Upper lobe of left lung (tissue), 6 donors: Measurements from ENCODE around the gene GRPR. TPM values are rescaled to one million over a fixed set of nuclear protein-coding genes. Genes with fewer than 3 reads are reported as not detected.

ENCODE experiments used
- ATAC-seq, 2 donors: fragments of 200-7000 bp; cut with Tn5 transposase; one replicate each; pipeline ENCODE4 v1.9.1; 2022; ENCODE audit warnings: mild to moderate bottlenecking in 2 of 2, moderate library complexity in 2 of 2; ENCODE audit not compliant: low FRiP score in 2 of 2
- DNase-seq, 2 donors: peaks; one replicate each; pipeline ENCODE4 v3.0.0-alpha.2; 2019 to 2020
- H3K27ac ChIP-seq, 4 donors: fragments of 200-600 bp; sonication (generic); one replicate each; pipeline ENCODE4 v1.5.1; 2016 to 2019
- H3K27me3 ChIP-seq, 4 donors: fragments of 200-600 bp; sonication (generic); one replicate each; pipeline ENCODE4 v1.5.1; 2017 to 2019
- H3K36me3 ChIP-seq, 4 donors: fragments of 200-600 bp; sonication (generic); one replicate each; pipeline ENCODE4 v1.5.1; 2016 to 2019
- H3K4me1 ChIP-seq, 4 donors: fragments of 200-600 bp; sonication (generic); one replicate each; pipeline ENCODE4 v1.5.1; 2018 to 2019
- H3K4me3 ChIP-seq, 4 donors: fragments of 200-600 bp; sonication (generic); one replicate each; pipeline ENCODE4 v1.5.1; 2017 to 2019; ENCODE audit warnings: mild to moderate bottlenecking in 2 of 4, moderate library complexity in 1 of 4
- H3K9me3 ChIP-seq, 4 donors: fragments of 200-600 bp; sonication (generic); one replicate each; pipeline ENCODE4 v1.5.1; 2018 to 2019
- CTCF ChIP-seq, 6 experiments: fragments of 450-650 bp in 4 of 6; fragments of 200-600 bp in 2 of 6; sonication (generic) in 2 of 6; IDR thresholded peaks; one replicate each; pipeline ENCODE4 v1.5.1; 2016 to 2019; ENCODE audit warnings: antibody characterized with exemption in 6 of 6
- EP300 ChIP-seq, 4 donors: sonication (generic); formaldehyde crosslinking; IDR thresholded peaks; one replicate each; pipeline ENCODE4 v1.5.1; 2017; ENCODE audit warnings: antibody characterized with exemption in 4 of 4, control low read depth in 2 of 4
- POLR2A ChIP-seq, 4 donors: fragments of 450-650 bp; IDR thresholded peaks; one replicate each; pipeline ENCODE4 v1.5.1; 2016 to 2017; ENCODE audit warnings: antibody characterized with exemption in 4 of 4, mild to moderate bottlenecking in 2 of 4
- POLR2AphosphoS5 ChIP-seq, 2 donors: sonication (generic); formaldehyde crosslinking; IDR thresholded peaks; one replicate each; pipeline ENCODE4 v1.5.1; 2017; ENCODE audit warnings: antibody characterized with exemption in 2 of 2
- WGBS, 2 donors: methylation state at CpG; one replicate each; pipeline ENCODE4 v1.1.5; 2017 to 2018; 5-methylcytosine and 5-hydroxymethylcytosine counted together
- total RNA-seq, 6 donors: library from RNA; depleted of rRNA in 4 of 6; stranded (reverse); fragments of >200 nt in 4 of 6; gene quantifications; one replicate each; pipeline versions ENCODE4 v1.1.0 to v1.2.1, GENCODE V29; 2016 to 2021
- donor health status: DM: no; HTN: no; CAD: no; lungs with moderate emphysema.
- donor health status: DM: no; HTN: yes; CAD: no; lungs with severe emphysema.

GRPR gene
- under 1 TPM in 3 of 6 donors, not detected in 3; 0.20 to 0.43 (median 0.39) TPM for total RNA-seq

GRCh38 chrX:16123222-16123786 is at the start of gene GRPR:
Gene GRPR (plus strand): TSS chrX:16123565. CDS start chrX:16123954, 389 bp downstream.
- Histone ChIP-seq H3K27ac (no peak within 1 kb of the TSS), H3K36me3 (no peaks in the 10 kb centered on the region), H3K27me3 (no peaks in the 10 kb centered on the region), H3K4me3 (no peak within 1 kb of the TSS), H3K9me3 (peaks cover 0 to 12% (median 0%) of the 10 kb centered on the region in 4 donors), H3K4me1 (no peaks in the 10 kb centered on the region)
- ATAC-seq, result peak; percentile 82 to 85
- DNase-seq, result peak in 1 of 2 donors; percentile 77
- WGBS, 2 donors, result 0 to 3% methylated on average over 1 to 6 of the region's 6 CpGs
- TF ChIP-seq CTCF (IDR thresholded peaks at IDR 0.05) (peak in 5 of 6 experiments; percentile 46 to 68 (median 61)), POLR2A (IDR thresholded peaks at IDR 0.05) (no peak), EP300 (IDR thresholded peaks at IDR 0.05) (no peak)

GRCh38 chrX:16075087-16075486 is 48.3 kb upstream of the GRPR start:
- WGBS, 2 donors, result 53 to 77% methylated on average over 1 of the region's 1 CpG
- no peaks in the 10 kb centered on the region for H3K4me1 ChIP-seq
- H3K4me3 ChIP-seq, result no peak overlapping the region
- ATAC-seq (no peak), DNase-seq (no peak)
- TF ChIP-seq EP300 (IDR thresholded peaks at IDR 0.05) (no peak), POLR2AphosphoS5 (IDR thresholded peaks at IDR 0.05) (no peak), POLR2A (IDR thresholded peaks at IDR 0.05) (no peak), CTCF (IDR thresholded peaks at IDR 0.05) (no peak)
- H3K27ac ChIP-seq, result no peak overlapping the region
- H3K27me3 ChIP-seq, result peaks cover 0 to 6% (median 0%) of the 10 kb centered on the region in 4 donors
- H3K9me3 ChIP-seq, result no peaks in the 10 kb centered on the region
- H3K36me3 ChIP-seq, result no peaks in the 10 kb centered on the region

- H3K9me3 ChIP-seq, result no peaks in the 10 kb centered on the region
- no peak for ATAC-seq
- H3K27me3 ChIP-seq, result peaks cover 0 to 6% (median 0%) of the 10 kb centered on the region in 4 donors
- no peak overlapping the region for H3K27ac ChIP-seq
- no peak overlapping the region for H3K4me3 ChIP-seq
- WGBS, 2 donors, result 56 to 71% methylated on average over 2 of the region's 2 CpGs
- no peaks in the 10 kb centered on the region for H3K36me3 ChIP-seq
- H3K4me1 ChIP-seq, result no peaks in the 10 kb centered on the region
- no peak for DNase-seq
- no peak for TF ChIP-seq CTCF (IDR thresholded peaks at IDR 0.05)
- TF ChIP-seq POLR2A (IDR thresholded peaks at IDR 0.05), result no peak
- no peak for TF ChIP-seq EP300 (IDR thresholded peaks at IDR 0.05)
- TF ChIP-seq POLR2AphosphoS5 (IDR thresholded peaks at IDR 0.05), result no peak
Measured at GRCh38 chrX:16076834-16077233, 46.5 kb upstream of the GRPR start.

GRCh38 chrX:16077811-16078210 is 45.6 kb upstream of the GRPR start:
- ATAC-seq (no peak), DNase-seq (no peak)
- WGBS, 2 donors, result 82 to 84% methylated on average over 2 of the region's 2 CpGs
- Histone ChIP-seq H3K36me3 (no peaks in the 10 kb centered on the region), H3K4me3 (no peak overlapping the region), H3K4me1 (no peaks in the 10 kb centered on the region), H3K9me3 (no peaks in the 10 kb centered on the region), H3K27ac (no peak overlapping the region), H3K27me3 (peaks cover 0 to 6% (median 0%) of the 10 kb centered on the region in 4 donors)
- no peak for TF ChIP-seq CTCF (IDR thresholded peaks at IDR 0.05)
- no peak for TF ChIP-seq POLR2A (IDR thresholded peaks at IDR 0.05)
- no peak for TF ChIP-seq EP300 (IDR thresholded peaks at IDR 0.05)
- TF ChIP-seq POLR2AphosphoS5 (IDR thresholded peaks at IDR 0.05), result no peak

GRCh38 chrX:16081357-16081756 is 42.0 kb upstream of the GRPR start:
- Histone ChIP-seq H3K36me3 (no peaks in the 10 kb centered on the region), H3K4me1 (no peaks in the 10 kb centered on the region), H3K27ac (no peak overlapping the region), H3K27me3 (peaks cover 0 to 6% (median 0%) of the 10 kb centered on the region in 4 donors), H3K9me3 (no peaks in the 10 kb centered on the region), H3K4me3 (no peak overlapping the region)
- DNase-seq (no peak), ATAC-seq (no peak)
- TF ChIP-seq CTCF (IDR thresholded peaks at IDR 0.05) (no peak), POLR2AphosphoS5 (IDR thresholded peaks at IDR 0.05) (no peak), EP300 (IDR thresholded peaks at IDR 0.05) (no peak), POLR2A (IDR thresholded peaks at IDR 0.05) (no peak)
- WGBS, 2 donors, result 80 to 98% methylated on average over 2 of the region's 2 CpGs
